Activated CD8-positive, alpha-beta memory T cell treated with anti-CD3 and anti-CD28 coated beads for 1 hour (primary cell): ENCODE results near the gene FCAMR.

Experiments
- DNase-seq, 2 donors: peaks; one replicate each; pipeline ENCODE4 v3.0.0-alpha.2; 2020; ENCODE audit warnings: low read depth in 1 of 2; ENCODE audit errors: extremely low read depth in 1 of 2

Gene FCAMR

DNA sequence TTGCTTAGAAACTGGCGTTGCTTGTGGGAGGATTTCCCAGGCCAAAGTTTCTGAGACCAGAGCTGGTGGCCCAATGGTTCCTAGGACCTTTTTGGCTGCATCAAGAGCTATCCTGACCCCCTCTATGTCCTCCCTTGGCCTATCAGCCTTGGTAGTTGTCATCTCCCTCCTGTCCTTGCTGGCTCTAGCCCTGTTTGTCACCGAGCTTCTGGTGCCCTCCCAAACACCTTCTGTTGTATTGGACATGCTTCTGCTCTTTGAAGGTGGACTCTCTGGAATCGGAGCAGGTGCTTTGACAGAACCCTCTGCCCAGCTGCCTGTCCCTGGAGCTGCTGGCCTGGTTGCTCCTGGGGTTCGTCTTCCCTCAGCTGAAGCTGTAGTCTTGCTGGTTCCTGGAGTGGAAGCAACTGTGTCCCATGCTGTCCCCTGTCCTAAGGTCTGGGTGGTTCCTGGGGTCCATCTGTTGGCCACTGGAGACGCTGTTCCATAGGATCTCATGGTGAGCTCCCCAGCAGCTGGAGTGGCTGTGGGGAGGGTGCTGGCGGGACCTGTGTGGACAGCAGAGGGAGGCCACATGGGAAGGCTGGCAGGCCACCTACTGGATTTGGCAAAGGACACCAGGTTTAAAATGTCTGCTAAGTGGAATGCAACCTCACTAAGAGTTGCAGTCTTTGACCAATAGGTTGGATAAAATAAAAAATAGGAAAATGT is 9.4 kb downstream of the FCAMR start:
- DNase-seq, result no peak

- no peak for DNase-seq
Measured at GRCh38 chr1:206958144-206958543, 12.1 kb downstream of the FCAMR start.

GRCh38 chr1:206957639-206958038 is 12.6 kb downstream of the FCAMR start:
- no peak for DNase-seq

DNA sequence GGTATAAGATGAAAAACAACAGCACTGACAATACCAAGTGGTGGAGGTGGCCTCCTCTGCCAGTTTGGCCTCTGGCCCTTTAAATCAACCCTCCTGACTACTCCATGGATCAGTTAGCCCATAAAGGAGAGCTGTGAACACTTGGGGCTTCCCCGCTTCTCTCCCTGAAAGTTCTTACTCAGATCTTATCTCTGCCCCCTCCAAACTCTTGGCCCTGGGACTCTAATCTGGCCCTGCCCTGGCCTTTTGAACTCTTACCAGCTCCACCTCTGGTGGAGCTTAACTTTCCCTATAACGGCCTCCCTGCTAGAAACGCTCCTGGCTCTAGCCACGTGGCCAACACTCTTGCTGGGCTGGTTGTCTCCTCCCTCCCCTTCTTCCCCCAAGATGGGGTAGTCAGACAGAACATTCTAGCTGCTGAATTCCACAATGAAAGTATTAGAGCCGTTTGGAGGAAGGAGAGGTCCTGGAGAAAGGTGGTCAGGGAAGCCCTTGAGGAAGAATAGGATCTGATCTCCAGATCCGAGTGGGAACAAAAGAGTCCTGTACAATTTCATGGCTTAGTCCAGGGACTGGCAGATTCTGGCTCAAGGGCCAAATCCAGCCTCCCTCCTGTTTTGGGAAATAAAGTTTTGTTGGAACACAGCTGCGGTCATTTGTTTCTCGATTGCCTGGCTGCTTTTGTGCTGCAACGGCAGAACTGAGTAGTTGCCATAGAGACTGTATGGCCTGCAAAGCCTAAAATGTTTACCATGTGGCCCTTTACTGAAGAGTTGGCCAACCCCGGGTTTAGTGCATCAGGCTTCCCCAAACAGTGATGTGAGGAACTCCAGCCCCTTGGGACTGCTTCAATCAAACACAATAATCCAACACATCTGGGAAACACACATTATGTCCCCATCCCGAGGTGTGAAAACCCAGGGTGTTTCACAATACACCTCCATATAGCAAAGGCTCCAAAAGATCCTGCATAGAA is 14.5 kb downstream of the FCAMR start:
- no peak for DNase-seq

DNA sequence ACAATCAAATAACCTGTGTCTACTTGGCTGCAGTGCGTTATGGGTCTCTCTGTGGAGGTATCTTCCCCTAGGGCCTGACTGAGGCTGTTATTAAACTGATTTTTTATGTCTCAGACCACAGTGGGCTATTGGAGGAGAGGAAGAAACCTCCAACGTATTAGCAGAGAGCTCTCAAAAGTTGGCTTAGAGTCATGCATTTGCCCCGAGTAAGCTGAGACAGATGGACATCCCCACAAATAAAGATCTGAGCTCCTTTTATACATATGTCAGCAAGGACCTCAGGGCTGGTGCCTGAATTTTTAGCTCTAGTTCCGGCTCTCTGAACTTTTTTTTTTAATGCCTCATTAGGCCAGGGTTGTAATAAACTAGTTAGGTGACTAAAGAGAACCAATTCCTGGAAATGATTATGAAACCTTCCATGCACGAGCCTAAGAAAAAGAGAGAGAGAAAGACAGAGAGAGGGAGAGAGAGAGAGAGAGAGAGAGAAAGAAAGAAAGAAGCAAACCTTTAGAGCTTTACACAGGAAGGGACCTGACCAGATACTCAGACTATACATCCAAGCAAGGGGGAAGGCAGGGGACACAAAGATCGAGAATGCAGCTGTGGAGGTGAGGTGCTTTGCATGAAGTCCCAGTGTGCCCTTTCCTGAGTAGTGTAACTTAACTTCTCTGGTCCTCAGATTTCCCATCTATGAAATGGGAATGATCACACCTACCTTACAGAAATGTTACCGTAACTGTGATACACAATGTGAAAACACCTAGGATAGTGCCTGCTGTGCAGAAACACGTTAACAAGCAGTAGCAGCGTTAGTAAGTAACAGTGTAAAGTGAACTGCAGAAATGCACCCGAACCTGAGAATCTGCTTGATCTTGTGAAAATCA is 15.6 kb downstream of the FCAMR start:
- no peak for DNase-seq

- DNase-seq, result no peak
Measured at GRCh38 chr1:206953626-206954025, 16.6 kb downstream of the FCAMR start.

DNA sequence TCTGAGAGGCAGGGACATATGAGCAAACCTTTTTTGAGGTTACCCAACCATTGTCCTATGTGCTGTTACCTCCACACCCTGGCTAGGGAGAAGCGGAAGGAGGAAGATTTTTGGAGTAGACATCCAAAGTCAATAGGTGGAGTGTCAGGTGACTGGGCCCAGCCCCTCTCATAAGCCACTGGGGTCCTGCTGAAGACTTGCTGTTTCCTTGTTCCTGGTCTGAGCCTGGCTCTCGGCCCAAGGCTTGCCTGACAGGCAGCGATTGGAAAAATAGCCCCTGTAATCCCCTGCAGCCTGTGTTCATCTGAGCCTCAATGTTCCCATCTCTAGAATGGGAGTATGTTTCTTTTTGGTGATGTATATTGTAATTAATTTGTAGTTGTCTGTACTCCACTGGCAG is 17.1 kb downstream of the FCAMR start:
- no peak for DNase-seq

GRCh38 chr1:206952171-206952570 is 18.1 kb downstream of the FCAMR start:
- no peak for DNase-seq

- no peak for DNase-seq
Measured at GRCh38 chr1:206951318-206952100, 18.8 kb downstream of the FCAMR start.

GRCh38 chr1:206949641-206950040 is 20.6 kb downstream of the FCAMR start:
- no peak for DNase-seq

DNA sequence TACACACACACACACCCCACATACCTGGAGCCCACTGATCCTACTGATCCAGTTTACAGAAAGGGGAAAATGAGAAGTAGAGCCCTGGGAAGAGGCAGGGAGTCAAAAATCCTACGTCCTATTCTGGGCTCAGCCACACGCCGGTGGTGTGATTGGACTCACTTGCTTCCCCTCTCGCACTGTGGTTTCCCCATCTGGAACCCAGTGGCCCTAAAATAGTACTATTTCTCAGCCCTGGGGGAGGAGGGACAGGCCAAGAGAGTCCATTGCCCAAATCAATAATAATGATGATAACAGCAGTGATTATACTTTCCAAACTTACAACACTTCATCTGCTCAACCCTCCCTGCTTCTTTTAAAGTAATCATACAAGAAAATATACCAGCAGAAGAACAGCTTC is 21.1 kb downstream of the FCAMR start:
- DNase-seq, result no peak

- no peak for DNase-seq
Measured at GRCh38 chr1:206947255-206947654, 23.0 kb downstream of the FCAMR start.

GRCh38 chr1:206946261-206946660 is 24.0 kb downstream of the FCAMR start, which contains the start of gene PIGR:
PIGR (minus strand) TSS chr1:206946466; CDS start chr1:206940531, 5,935 bp downstream.
- DNase-seq, result no peak

DNA sequence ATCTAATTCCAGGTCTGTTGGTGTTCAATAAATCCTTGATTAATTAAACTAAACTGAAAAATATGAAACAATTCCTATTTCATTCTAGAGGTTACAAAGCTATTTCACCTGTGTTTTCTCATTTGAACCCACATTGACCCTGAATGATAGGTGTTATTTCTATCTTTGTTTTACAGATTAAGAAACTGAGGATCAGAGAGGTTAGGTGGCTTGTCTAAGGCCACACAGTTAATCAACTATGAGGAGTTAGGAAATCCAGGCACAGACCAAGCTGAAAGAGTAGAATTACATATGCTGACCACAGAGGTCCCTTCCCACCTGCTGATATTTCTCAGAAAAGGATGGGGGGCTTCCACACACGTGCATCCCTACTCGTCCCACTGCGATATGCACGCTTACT is 24.5 kb downstream of the FCAMR start:
- DNase-seq, result no peak

GRCh38 chr1:206944703-206945102 is 25.6 kb downstream of the FCAMR start:
- no peak for DNase-seq

DNA sequence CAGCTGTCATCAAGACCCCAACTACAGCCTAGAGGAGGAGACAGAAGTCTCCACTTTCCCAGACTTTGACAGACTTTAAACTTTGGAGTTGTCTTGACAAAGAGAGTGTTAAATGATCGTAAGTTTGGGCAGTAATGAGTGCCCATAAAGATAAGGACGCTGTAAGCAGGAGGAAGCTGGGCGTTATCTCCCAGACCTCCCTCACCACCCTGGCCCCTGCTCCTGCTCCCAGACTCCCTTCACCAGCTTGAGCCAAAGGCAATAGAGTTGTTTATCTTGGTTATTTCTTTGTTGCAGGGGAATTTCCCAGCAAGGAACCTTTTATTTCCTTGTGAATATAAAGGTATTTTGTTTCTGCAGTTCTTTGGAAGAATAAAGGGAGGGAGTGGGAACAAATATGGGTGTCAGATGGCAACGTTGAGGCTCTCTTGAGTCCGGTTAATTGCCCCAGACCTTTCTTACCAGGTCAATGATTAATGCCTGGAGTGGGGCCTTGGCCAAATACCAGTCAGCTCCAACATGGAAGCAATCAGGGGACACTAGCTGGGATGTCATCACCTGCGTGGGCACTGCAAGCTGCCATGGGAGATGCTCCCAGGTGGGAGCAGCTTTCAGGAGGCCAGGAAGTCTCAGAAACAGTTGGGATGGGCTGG is 28.4 kb downstream of the FCAMR start:
- DNase-seq, result no peak

GRCh38 chr1:206940588-206940936 is 29.7 kb downstream of the FCAMR start:
- no peak for DNase-seq

DNA sequence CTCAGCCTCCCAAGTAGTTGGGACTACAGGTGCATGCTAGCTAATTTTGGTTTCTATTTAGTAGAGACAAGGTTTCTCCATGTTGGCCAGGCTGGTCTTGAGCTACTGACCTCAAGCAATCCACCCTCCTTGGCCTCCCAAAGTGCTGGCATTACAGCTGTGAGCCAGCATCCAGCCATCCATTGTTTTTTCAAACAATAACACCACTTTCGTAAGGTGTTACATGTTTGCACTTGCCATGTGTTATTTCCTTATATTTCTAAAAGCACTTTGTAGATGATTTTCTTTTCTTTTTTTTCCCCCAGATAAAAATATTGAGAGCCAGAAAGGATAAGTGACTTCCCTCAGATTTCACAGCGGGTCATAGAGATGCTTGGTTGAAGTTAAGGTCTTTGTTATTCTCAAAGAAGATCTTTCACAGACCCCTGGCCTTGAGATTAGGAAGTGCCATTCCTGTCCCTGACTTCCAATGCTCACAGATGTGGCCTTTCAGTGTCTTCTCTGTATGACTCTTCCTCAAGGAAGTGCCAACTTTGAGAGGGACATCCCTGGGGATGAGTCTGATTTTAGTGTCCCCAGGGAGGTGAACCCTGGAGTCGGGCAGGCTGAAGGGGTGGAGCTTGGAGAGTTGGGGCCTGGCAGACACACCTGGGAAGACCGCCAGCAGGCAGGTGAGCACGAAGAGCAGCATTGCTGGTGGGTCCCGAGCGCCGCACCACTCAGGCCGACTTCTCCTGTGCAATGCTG is 30.2 kb downstream of the FCAMR start:
- DNase-seq, result no peak

GRCh38 chr1:206939131-206939530 is 31.1 kb downstream of the FCAMR start:
- no peak for DNase-seq
